22Rv1 (cell line): ENCODE results near the gene NMU.

Source experiments
- ZFX ChIP-seq: fragments of 450-650 bp; IDR thresholded peaks from 2 replicates; pipeline ENCODE4 v1.6.1; 2017; ENCODE audit warnings: antibody characterized with exemption, borderline replicate concordance
- TF ChIP-seq, protein P1 (sequence below): fragments of 450-650 bp; IDR thresholded peaks from 2 replicates; pipeline ENCODE4 v1.5.1; 2017; ENCODE audit warnings: mild to moderate bottlenecking

DNA sequence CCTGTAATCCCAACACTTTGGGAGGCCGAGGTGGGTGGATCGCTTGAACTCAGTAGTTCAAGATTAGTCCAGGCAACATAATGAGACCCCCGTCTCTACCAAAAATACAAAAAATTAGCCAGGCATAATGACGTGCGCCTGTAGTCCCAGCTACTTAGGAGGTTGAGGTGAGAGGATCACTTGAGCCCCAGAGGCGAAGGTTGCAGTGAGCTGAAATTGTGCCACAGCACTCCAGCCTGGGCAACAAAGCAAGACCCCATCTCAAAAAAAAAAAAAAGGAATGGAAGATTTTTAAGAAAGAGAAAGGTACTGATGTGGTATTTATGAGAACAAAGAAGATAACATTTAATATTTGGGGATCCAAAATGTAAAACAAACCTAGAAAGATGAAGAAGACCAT lies 27.0 kb upstream of the NMU start:
- TF ChIP-seq, protein P1, sequence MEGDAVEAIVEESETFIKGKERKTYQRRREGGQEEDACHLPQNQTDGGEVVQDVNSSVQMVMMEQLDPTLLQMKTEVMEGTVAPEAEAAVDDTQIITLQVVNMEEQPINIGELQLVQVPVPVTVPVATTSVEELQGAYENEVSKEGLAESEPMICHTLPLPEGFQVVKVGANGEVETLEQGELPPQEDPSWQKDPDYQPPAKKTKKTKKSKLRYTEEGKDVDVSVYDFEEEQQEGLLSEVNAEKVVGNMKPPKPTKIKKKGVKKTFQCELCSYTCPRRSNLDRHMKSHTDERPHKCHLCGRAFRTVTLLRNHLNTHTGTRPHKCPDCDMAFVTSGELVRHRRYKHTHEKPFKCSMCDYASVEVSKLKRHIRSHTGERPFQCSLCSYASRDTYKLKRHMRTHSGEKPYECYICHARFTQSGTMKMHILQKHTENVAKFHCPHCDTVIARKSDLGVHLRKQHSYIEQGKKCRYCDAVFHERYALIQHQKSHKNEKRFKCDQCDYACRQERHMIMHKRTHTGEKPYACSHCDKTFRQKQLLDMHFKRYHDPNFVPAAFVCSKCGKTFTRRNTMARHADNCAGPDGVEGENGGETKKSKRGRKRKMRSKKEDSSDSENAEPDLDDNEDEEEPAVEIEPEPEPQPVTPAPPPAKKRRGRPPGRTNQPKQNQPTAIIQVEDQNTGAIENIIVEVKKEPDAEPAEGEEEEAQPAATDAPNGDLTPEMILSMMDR: no peak
- no peak for TF ChIP-seq ZFX
